ENCODE results near the gene AGPS.
"Not testable (repeated sequence)": the region's sequence is repeated elsewhere in the genome, so short reads cannot be mapped to it uniquely, and the experiment has no call there.

AGPS gene

GRCh38 chr2:177478029-177478428 is 85.5 kb downstream of the AGPS start:
- DNase-seq: no peak

GRCh38 chr2:177478907-177479306 is 86.3 kb downstream of the AGPS start:
- no peak for DNase-seq

GRCh38 chr2:177482195-177482594 is 89.6 kb downstream of the AGPS start:
- no peak for DNase-seq

GRCh38 chr2:177483531-177483930 is 91.0 kb downstream of the AGPS start:
- DNase-seq: no peak

DNA sequence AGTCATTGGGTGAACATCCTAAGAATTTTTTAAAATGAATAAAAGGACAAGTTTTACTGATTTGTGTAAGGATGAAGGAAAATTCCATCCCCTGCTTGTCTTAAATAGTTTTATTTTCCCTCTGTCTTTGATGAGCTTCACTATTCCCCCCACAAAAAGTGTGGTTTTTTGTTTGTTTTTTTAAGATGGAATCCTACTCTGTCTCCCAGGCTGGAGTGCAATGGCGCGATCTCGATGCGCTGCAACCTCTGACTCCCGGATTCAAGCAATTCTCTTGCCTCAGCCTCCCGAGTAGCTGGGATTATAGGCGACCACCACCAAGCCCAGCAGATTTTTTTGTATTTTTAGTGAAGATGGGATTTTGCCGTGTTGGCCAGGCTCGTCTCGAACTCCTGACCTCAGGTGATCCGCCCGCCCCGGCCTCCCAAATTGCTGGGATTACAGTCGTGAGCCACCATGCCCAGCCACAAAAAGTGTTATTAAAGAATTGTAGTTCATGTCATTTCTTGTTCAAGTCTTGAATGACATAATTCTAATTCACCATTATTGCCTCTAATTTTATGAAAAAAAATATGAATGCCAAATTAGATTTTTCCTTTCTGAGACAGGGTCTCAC is 91.7 kb downstream of the AGPS start:
- no peak for DNase-seq

DNA sequence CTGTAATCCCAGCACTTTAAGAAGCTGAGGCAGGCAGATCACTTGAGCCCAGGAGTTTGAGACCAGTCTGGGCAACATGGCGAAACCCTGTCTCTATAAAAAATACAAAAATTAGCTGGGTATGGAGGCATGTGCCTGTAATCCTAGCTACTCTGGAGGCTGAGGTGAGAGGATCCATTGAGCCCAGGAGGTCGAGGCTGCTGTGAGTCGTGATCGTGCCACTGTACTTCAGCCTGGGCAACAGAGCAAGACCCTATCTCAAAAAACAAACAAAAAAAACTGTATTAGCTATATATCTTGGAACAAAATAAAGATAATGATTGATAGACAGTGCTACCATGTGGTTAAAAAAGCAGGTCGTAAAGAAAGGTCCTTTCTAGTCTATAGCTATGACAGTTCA is 93.1 kb downstream of the AGPS start:
- DNase-seq: not testable (repeated sequence)

- DNase-seq: no peak
These were observed 97.2 kb downstream of the AGPS start for GRCh38 chr2:177489719-177490301.

GRCh38 chr2:177495945-177496344 is 103.4 kb downstream of the AGPS start:
- no peak for DNase-seq

DNA sequence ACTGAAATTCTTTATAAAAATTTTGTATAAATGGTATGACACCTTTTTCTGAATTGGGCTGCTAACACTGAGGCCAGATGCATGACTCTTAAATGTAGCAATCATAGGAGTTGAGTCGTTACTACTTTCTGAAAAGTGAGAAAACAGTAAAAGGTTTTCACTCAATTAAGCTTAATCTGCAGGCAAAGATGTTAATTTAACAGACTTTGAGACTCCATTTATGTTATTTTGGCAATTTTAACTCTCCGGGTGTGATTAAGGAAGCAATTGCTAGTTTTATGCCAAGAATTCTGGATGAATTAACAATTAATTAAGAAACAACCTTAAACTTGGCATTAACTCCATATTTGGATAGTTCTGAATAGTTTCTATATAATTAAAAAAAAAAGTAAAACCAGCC is 104.3 kb downstream of the AGPS start:
- no peak for DNase-seq

GRCh38 chr2:177501186-177501585 is 108.6 kb downstream of the AGPS start:
- no peak for DNase-seq

- DNase-seq: no peak
These were observed 113.9 kb downstream of the AGPS start for GRCh38 chr2:177506505-177506904.

DNA sequence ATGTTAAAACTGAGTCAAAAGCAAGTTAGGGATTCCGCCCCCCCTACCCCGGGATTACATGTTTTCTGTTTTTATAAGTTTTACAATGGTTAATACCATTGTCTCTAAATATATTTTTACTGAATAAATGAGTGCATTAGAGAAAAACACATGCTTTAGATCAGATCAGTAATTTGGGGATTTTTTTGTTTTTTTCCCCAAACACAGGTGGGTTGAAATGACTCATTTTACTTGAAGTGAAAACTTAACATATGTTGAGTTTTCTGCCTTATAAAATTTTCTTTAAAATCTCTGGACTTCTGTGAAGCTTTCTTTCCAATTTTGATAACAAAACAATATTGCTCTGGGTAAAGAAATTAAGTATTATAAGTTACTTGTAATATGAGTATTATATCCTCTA is 114.4 kb downstream of the AGPS start:
- no peak for DNase-seq

- DNase-seq: no peak
These were observed 124.4 kb downstream of the AGPS start for GRCh38 chr2:177516824-177517544.

DNA sequence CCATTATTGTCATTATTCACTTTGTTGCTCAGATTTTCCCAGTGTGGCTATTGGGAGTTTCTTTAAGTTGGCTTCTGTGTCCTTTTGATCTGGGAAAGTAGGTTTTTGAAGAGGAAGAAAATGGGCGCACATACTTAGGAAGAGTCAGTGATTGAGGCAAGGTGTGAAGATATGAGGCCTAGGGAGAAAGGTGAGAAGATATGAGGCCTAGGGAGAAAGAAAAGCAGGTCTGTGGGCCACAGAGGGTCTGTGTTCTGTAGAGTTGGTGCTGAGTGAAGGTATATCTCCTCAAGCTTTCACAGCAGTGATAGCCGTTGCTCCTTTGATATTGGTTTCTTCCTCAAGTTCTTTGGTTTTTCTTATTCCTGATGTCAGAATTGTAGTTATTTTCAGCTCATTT is 126.2 kb downstream of the AGPS start:
- DNase-seq: no peak

GRCh38 chr2:177519534-177520115 is 127.1 kb downstream of the AGPS start:
- no peak for DNase-seq

GRCh38 chr2:177520324-177520723 is 127.8 kb downstream of the AGPS start:
- no peak for DNase-seq

DNA sequence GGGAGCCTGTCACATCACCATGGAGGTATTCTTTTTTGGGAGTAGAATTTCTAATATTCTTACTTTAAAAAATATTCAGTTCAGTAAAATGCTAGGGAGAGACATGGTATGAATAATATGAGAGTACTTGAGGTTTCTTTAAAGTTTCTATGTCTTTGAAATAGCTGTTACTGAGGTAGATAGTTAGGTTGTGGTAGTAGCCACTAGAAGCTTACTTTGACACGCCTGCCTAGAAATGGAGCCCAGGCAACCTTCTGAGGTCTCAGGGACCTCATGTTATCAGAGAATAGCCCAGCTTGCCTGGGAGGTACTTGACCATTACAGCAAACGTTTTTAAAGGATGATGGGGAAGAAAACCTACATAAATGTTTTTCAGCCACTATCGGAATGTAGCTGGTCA is 131.2 kb downstream of the AGPS start:
- DNase-seq: no peak

DNA sequence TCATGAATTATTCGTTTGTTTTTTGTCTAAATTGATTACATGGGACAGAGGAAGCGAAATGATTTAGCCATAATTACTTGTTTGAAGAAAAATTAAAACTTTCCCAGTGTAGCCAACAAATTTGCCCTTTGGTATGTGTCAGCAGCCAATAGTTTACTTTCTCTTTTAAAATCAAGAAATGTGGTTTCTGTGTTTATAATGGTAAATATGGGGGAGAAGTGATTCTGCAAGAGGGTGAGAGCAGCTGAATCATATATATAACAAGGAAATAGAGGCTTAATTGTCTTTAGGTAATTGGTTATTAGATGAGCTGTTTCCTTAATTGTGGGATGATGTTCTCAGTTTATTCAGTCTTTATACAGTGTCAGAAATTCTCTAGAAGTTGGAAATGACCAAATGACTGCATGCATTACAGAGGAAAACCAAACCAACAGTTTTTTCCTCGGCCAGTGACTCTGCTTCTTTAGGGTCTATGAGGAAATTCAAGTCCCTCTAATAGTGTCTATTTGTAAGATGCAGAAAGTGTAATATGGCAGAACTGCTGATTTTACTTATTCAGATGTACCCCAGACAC is 132.9 kb downstream of the AGPS start:
- no peak for DNase-seq

DNA sequence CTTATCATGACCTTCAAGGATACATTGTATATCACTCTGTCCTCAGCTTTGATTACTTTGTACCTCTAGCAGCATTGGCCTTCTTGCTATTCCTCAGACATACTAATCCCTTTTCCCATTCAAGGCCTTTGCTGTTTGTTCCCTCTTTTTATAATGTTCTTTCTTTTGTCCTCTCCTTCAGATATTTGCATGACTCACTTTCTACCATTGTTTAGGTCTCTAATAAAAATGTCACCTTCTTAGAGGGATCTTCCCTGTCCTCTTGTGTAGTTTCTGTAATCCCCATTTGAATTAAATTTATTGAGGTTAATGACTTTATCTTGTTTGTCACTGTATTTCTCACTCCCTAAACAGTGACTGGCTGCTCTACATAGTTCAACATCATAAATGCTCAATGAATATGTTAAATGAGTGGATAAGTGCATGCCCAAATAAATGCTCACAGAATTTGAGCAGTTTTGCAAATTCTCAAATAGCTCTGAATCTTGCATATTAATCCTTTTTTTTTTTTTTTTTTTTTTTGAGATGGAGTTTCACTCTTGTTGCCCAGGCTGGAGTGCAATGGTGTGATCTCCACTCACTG is 135.9 kb downstream of the AGPS start:
- DNase-seq: no peak

DNA sequence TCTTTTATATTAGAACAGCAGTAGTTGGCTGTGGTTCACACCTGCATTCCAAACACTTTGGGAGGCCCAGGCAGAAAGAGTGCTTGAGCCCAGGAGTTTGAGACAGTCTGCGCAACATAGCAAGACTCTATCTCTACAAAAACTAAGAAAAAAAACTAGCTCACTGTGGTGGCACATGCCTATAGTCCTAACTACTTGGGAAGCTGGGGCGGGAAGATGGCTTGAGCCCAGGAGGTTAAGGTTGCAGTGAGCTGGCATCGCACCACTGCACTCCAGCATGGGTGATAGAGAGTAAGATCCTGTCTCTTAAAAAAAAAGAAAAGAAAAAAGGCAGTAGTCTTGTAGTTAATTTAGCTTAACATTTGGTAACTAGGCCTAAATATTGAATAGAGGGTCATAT is 136.6 kb downstream of the AGPS start:
- DNase-seq: no peak

GRCh38 chr2:177530561-177530960 is 138.0 kb downstream of the AGPS start:
- DNase-seq: no peak

DNA sequence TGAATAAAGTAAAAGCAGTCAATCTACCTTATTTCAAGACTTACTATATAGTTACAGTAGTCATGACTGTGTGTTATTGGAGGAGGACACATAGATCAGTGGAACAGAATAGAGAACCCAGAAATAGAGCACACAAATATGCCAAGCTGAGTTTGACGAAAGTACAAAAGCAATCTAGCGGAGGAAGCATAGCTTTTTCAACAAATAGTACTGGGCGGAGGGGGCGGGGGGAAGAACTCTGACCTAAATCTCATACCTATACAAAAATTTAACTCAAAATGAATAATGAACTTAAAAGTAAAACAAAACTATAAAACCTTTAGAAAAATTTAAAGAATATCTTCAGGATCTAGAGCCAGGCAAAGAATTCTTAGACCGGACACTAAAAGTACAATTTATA is 139.1 kb downstream of the AGPS start:
- DNase-seq: no peak

DNA sequence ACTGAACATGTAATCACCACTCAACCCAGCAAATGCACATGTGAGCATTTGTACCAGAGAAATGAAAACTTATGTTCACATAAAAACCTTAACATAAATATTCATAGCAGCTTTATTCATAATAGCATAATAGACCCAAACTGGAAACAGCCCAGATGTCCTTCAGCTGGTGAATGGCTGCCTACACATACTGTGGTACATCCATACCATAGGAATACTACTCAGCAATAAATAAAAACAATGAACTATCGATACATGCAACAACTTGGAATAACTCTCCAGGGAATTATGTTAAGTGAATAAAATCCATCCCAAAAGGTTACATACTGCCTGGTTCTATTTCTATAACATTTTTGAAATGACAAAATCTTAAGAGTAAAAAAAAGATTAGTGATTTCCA is 140.0 kb downstream of the AGPS start:
- no peak for DNase-seq
